DND-41 (cell line): ENCODE measurements around the gene MS4A6E.

Source experiments
- ATAC-seq: fragments of 200-7000 bp; cut with Tn5 transposase; 3 replicates; pipeline ENCODE4 v1.9.1; 2021; ENCODE audit warnings: low read depth; ENCODE audit not compliant: insufficient read depth
- DNase-seq: peaks from one replicate; pipeline ENCODE4 v3.0.0-alpha.2; 2020
- H2AFZ ChIP-seq: 2 replicates; pipeline ENCODE4 v1.6.0; 2012; ENCODE audit warnings: low read depth, low read length
- H3K27ac ChIP-seq: 2 replicates; pipeline ENCODE4 v1.5.1; 2012; ENCODE audit warnings: low read length, inconsistent platforms
- H3K27me3 ChIP-seq: fragments of 200-600 bp; sonication (generic); 2 replicates; pipeline ENCODE4 v1.6.0; 2012; ENCODE audit warnings: low read length, mild to moderate bottlenecking, inconsistent platforms; ENCODE audit not compliant: insufficient read depth, poor library complexity
- H3K36me3 ChIP-seq: 2 replicates; pipeline ENCODE4 v1.5.1; 2012; ENCODE audit warnings: low read length, inconsistent platforms; ENCODE audit not compliant: insufficient read depth
- H3K4me1 ChIP-seq: 2 replicates; pipeline ENCODE4 v1.5.1; 2012; ENCODE audit warnings: mild to moderate bottlenecking, low read length; ENCODE audit not compliant: insufficient read depth
- H3K4me2 ChIP-seq: 2 replicates; pipeline ENCODE4 v1.6.0; 2012; ENCODE audit warnings: mild to moderate bottlenecking, moderate library complexity, low read length, inconsistent platforms; ENCODE audit not compliant: insufficient read depth
- H3K4me3 ChIP-seq, 2 experiments: fragments of 200-600 bp in 1 of 2; shearing (Covaris generic) in 1 of 2; 2 replicates each; pipeline ENCODE4 v1.5.1; 2012 to 2016; ENCODE audit warnings: inconsistent platforms in 2 of 2, low read length in 2 of 2, mild to moderate bottlenecking in 2 of 2, low read depth in 1 of 2, moderate library complexity in 1 of 2
- H3K79me2 ChIP-seq: 2 replicates; pipeline ENCODE4 v1.6.0; 2012; ENCODE audit warnings: low read length, inconsistent platforms; ENCODE audit not compliant: insufficient read depth
- H3K9ac ChIP-seq: 2 replicates; pipeline ENCODE4 v1.6.0; 2012; ENCODE audit warnings: low read depth, mild to moderate bottlenecking, inconsistent platforms, low read length, moderate library complexity
- H3K9me3 ChIP-seq: 2 replicates; pipeline ENCODE4 v1.5.1; 2012; ENCODE audit warnings: low read length, moderate library complexity, mild to moderate bottlenecking, inconsistent platforms; ENCODE audit not compliant: insufficient read depth, severe bottlenecking
- H4K20me1 ChIP-seq: 2 replicates; pipeline ENCODE4 v1.6.0; 2012; ENCODE audit warnings: low read length; ENCODE audit not compliant: insufficient read depth
- CTCF ChIP-seq: IDR thresholded peaks from 2 replicates; pipeline ENCODE4 v1.5.1; 2012; ENCODE audit warnings: borderline replicate concordance, low read length, moderate library complexity, mild to moderate bottlenecking; ENCODE audit not compliant: poor library complexity, severe bottlenecking; ENCODE audit errors: extremely low read depth
- EZH2 ChIP-seq: IDR thresholded peaks from 3 replicates; pipeline ENCODE4 v1.6.1; 2012; ENCODE audit warnings: borderline replicate concordance, low read depth, mild to moderate bottlenecking, moderate library complexity, low read length, inconsistent platforms; ENCODE audit not compliant: severe bottlenecking

MS4A6E gene

GRCh38 chr11:60349990-60350389, 22.9 kb downstream of the MS4A6E start:
- TF ChIP-seq CTCF (no peak), EZH2 (no peak)
- peaks cover 8% of the 10 kb centered on the region for H3K9me3 ChIP-seq
- no peaks in the 10 kb centered on the region for H4K20me1 ChIP-seq
- no peaks in the 10 kb centered on the region for H3K79me2 ChIP-seq
- no peaks in the 10 kb centered on the region for H3K27me3 ChIP-seq
- ATAC-seq = no peak
- no peaks in the 10 kb centered on the region for H3K4me1 ChIP-seq
- H3K4me3 ChIP-seq = no peak overlapping the region
- no peak overlapping the region for H3K9ac ChIP-seq
- no peak overlapping the region for H3K27ac ChIP-seq
- no peak for DNase-seq
- no peak overlapping the region for H2AFZ ChIP-seq
- H3K4me2 ChIP-seq = no peak overlapping the region
- H3K36me3 ChIP-seq = no peaks in the 10 kb centered on the region

- no peaks in the 10 kb centered on the region for H3K79me2 ChIP-seq
- no peak for DNase-seq
- H3K36me3 ChIP-seq = no peaks in the 10 kb centered on the region
- H3K9me3 ChIP-seq = peaks cover 38% of the 10 kb centered on the region
- no peaks in the 10 kb centered on the region for H4K20me1 ChIP-seq
- H3K27me3 ChIP-seq = no peaks in the 10 kb centered on the region
- H3K4me1 ChIP-seq = no peaks in the 10 kb centered on the region
- H3K9ac ChIP-seq = no peak overlapping the region
- H3K4me3 ChIP-seq = no peak overlapping the region
- H2AFZ ChIP-seq = no peak overlapping the region
- H3K27ac ChIP-seq = no peak overlapping the region
- no peak for TF ChIP-seq EZH2
- no peak for TF ChIP-seq CTCF
- no peak for ATAC-seq
- H3K4me2 ChIP-seq = no peak overlapping the region
Observed at GRCh38 chr11:60357771-60358170, 30.7 kb downstream of the MS4A6E start.

- Histone ChIP-seq H3K79me2 (no peaks in the 10 kb centered on the region), H3K4me1 (no peaks in the 10 kb centered on the region), H3K9ac (no peak overlapping the region), H4K20me1 (no peaks in the 10 kb centered on the region), H3K27ac (no peak overlapping the region), H3K36me3 (no peaks in the 10 kb centered on the region), H3K4me2 (no peak overlapping the region), H3K9me3 (peaks cover 27% of the 10 kb centered on the region), H2AFZ (no peak overlapping the region), H3K27me3 (no peaks in the 10 kb centered on the region), H3K4me3 (peak overlapping the region in 1 of 2 experiments; percentile 21; a peak in 1 of 4 replicates)
- DNase-seq (peak; percentile 5), ATAC-seq (no peak)
- TF ChIP-seq EZH2 = no peak
Observed at GRCh38 chr11:60360621-60361020, 33.6 kb downstream of the MS4A6E start.

GRCh38 chr11:60362241-60362640, 35.2 kb downstream of the MS4A6E start:
- ATAC-seq (no peak), DNase-seq (no peak)
- Histone ChIP-seq H3K4me2 (no peak overlapping the region), H4K20me1 (no peaks in the 10 kb centered on the region), H3K4me3 (no peak overlapping the region), H3K79me2 (no peaks in the 10 kb centered on the region), H3K27me3 (no peaks in the 10 kb centered on the region), H3K36me3 (no peaks in the 10 kb centered on the region), H3K4me1 (no peaks in the 10 kb centered on the region), H2AFZ (no peak overlapping the region), H3K27ac (no peak overlapping the region), H3K9ac (no peak overlapping the region), H3K9me3 (peaks cover 27% of the 10 kb centered on the region)
- no peak for TF ChIP-seq CTCF
- TF ChIP-seq EZH2 = no peak
